ENCODE data around the gene CDC5L. TPM values are rescaled to one million over a fixed set of nuclear protein-coding genes. Genes with fewer than 3 reads are reported as not detected.

Gene CDC5L
- total and polyA plus RNA-seq, 2 experiments from 2014 or later: 15.9 to 20.4 TPM

DNA sequence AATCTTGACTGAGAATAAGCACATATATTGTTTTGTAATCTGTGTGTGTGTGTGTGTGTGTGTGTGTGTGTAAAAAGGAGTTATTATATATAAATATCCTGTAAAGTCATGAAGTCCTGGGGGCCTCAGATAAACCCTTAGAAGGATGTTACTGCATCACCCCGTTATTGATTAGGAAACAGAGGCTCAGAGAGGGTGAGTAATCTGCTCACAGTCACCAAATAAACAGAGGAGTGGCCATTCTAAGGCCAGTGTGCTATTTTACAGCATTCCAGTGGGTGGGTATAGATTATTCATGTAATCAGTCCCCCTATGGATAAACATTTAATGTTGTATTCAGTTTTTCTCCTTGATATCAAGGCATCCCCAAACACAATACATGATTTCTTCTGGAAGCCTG, 87.1 kb downstream of the CDC5L start:
- in situ Hi-C loops (cut with MboI): loop anchor here (25.0 kb wide), 2 partner anchors 1238 to 1438 kb away; no protein-coding TSS in a partner anchor
- Histone ChIP-seq H3K4me2 (ENCODE audit: unreplicated experiment) (no peak overlapping the region), H3K27ac (no peak overlapping the region), H3K9ac (no peak overlapping the region), H3K79me2 (ENCODE audit: insufficient read depth) (no peaks in the 10 kb centered on the region), H3K36me3 (ENCODE audit: low read depth) (no peaks in the 10 kb centered on the region), H2AFZ (no peak overlapping the region), H3K4me3 (no peak overlapping the region), H3F3A (ENCODE audit: insufficient read depth) (no peaks in the 10 kb centered on the region), H3K9me3 (ENCODE audit: low read depth) (no peaks in the 10 kb centered on the region), H4K20me1 (ENCODE audit: insufficient read depth) (no peaks in the 10 kb centered on the region), H3K9me2 (ENCODE audit: insufficient read depth) (no peaks in the 10 kb centered on the region), H3K4me1 (ENCODE audit: insufficient read depth) (no peaks in the 10 kb centered on the region), H3K27me3 (replicated peaks; ENCODE audit: insufficient read depth) (no peaks in the 10 kb centered on the region)
- WGBS, 2 experiments (ENCODE audit: low coverage in 1 of 2, low lambda C conversion rate in 2 of 2, missing lambda C conversion rate in 2 of 2): 18 to 29% methylated on average over 1 of the region's 1 CpG
- peak; percentile 24 for DNase-seq
- TF ChIP-seq EZH2 (IDR thresholded peaks at IDR 0.05; ENCODE audit: insufficient read depth, poor library complexity, severe bottlenecking) (no peak), EZH2phosphoT487 (IDR thresholded peaks at IDR 0.05; ENCODE audit: insufficient read depth, low read depth) (no peak)

DNA sequence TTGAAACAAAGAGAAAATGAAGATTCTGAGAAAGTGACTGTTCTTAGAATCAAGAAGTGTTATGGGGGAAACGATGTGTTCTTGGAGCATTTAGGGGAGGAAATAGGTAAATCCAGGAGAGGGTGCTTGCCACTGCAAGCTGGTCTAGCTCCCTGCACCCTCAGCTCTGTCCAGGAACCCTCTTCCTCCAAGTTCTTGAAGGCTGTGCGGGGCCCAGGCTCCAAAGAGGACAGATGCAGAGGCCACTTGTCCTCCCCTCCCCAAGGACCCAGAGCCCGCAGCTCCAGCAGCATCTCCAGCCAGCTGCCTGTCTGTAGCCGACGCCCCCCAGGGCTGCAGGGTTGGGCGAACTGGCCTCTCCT, 87.9 kb downstream of the CDC5L start:
- Histone ChIP-seq H3K4me2 (ENCODE audit: unreplicated experiment) (no peak overlapping the region), H3F3A (ENCODE audit: insufficient read depth) (no peaks in the 10 kb centered on the region), H3K4me1 (ENCODE audit: insufficient read depth) (no peaks in the 10 kb centered on the region), H3K27me3 (replicated peaks; ENCODE audit: insufficient read depth) (no peaks in the 10 kb centered on the region), H4K20me1 (ENCODE audit: insufficient read depth) (no peaks in the 10 kb centered on the region), H3K9ac (no peak overlapping the region), H3K9me3 (ENCODE audit: low read depth) (no peaks in the 10 kb centered on the region), H3K9me2 (ENCODE audit: insufficient read depth) (no peaks in the 10 kb centered on the region), H2AFZ (peak overlapping the region; percentile 66; the same call in 1 of the 2 replicates), H3K27ac (no peak overlapping the region), H3K4me3 (no peak overlapping the region), H3K36me3 (ENCODE audit: low read depth) (no peaks in the 10 kb centered on the region), H3K79me2 (ENCODE audit: insufficient read depth) (no peaks in the 10 kb centered on the region)
- in situ Hi-C loops (cut with MboI): loop anchor here (25.0 kb wide), 2 partner anchors 1237 to 1437 kb away; no protein-coding TSS in a partner anchor
- no peak for DNase-seq
- TF ChIP-seq EZH2 (IDR thresholded peaks at IDR 0.05; ENCODE audit: insufficient read depth, poor library complexity, severe bottlenecking) (no peak), EZH2phosphoT487 (IDR thresholded peaks at IDR 0.05; ENCODE audit: insufficient read depth, low read depth) (no peak)
- whole genome bisulfite sequencing, 2 experiments (ENCODE audit: low coverage in 1 of 2, low lambda C conversion rate in 2 of 2, missing lambda C conversion rate in 2 of 2): 15 to 16% methylated on average over 5 to 6 of the region's 6 CpGs

GRCh38 chr6:44475779-44476434, 88.4 kb downstream of the CDC5L start:
- TF ChIP-seq EZH2phosphoT487 (IDR thresholded peaks at IDR 0.05; ENCODE audit: insufficient read depth, low read depth) (no peak), EZH2 (IDR thresholded peaks at IDR 0.05; ENCODE audit: insufficient read depth, poor library complexity, severe bottlenecking) (no peak)
- Histone ChIP-seq H3K4me1 (ENCODE audit: insufficient read depth) (no peaks in the 10 kb centered on the region), H3K27ac (no peak overlapping the region), H3F3A (ENCODE audit: insufficient read depth) (no peaks in the 10 kb centered on the region), H3K9ac (peak overlapping the region; percentile 52), H2AFZ (peak overlapping the region; percentile 66), H4K20me1 (ENCODE audit: insufficient read depth) (no peaks in the 10 kb centered on the region), H3K4me2 (ENCODE audit: unreplicated experiment) (no peak overlapping the region), H3K27me3 (replicated peaks; ENCODE audit: insufficient read depth) (no peaks in the 10 kb centered on the region), H3K4me3 (no peak overlapping the region), H3K79me2 (ENCODE audit: insufficient read depth) (no peaks in the 10 kb centered on the region), H3K9me2 (ENCODE audit: insufficient read depth) (no peaks in the 10 kb centered on the region), H3K36me3 (ENCODE audit: low read depth) (no peaks in the 10 kb centered on the region), H3K9me3 (ENCODE audit: low read depth) (no peaks in the 10 kb centered on the region)
- peak; percentile 85 for DNase-seq
- in situ Hi-C loops (cut with MboI): loop anchor here (25.0 kb wide), 2 partner anchors 1236 to 1436 kb away; no protein-coding TSS in a partner anchor
- WGBS, 2 experiments (ENCODE audit: low coverage in 1 of 2, low lambda C conversion rate in 2 of 2, missing lambda C conversion rate in 2 of 2): 44 to 62% methylated on average over 17 to 23 of the region's 23 CpGs

- WGBS, 2 experiments (ENCODE audit: low coverage in 1 of 2, low lambda C conversion rate in 2 of 2, missing lambda C conversion rate in 2 of 2): 92 to 95% methylated on average over 10 of the region's 10 CpGs
- no peaks in the 10 kb centered on the region for H3F3A ChIP-seq (ENCODE audit: insufficient read depth)
Observed at GRCh38 chr6:44476849-44477248, 89.3 kb downstream of the CDC5L start.

More at GRCh38 chr6:44476849-44477248, 89.3 kb downstream of the CDC5L start:
- H3K4me2 ChIP-seq (ENCODE audit: unreplicated experiment): no peak overlapping the region
- in situ Hi-C loops (cut with MboI): loop anchor here (25.0 kb wide), 2 partner anchors 1235 to 1435 kb away; no protein-coding TSS in a partner anchor
- no peak overlapping the region for H3K9ac ChIP-seq
- DNase-seq: no peak
- H3K27ac ChIP-seq: no peak overlapping the region
- no peaks in the 10 kb centered on the region for H3K79me2 ChIP-seq (ENCODE audit: insufficient read depth)
- H2AFZ ChIP-seq: no peak overlapping the region
- H3K4me3 ChIP-seq: no peak overlapping the region
- no peaks in the 10 kb centered on the region for H3K36me3 ChIP-seq (ENCODE audit: low read depth)
- H3K4me1 ChIP-seq (ENCODE audit: insufficient read depth): no peaks in the 10 kb centered on the region
- no peaks in the 10 kb centered on the region for H4K20me1 ChIP-seq (ENCODE audit: insufficient read depth)
- no peaks in the 10 kb centered on the region for H3K9me2 ChIP-seq (ENCODE audit: insufficient read depth)
- TF ChIP-seq EZH2phosphoT487 (IDR thresholded peaks at IDR 0.05; ENCODE audit: insufficient read depth, low read depth): no peak
- no peaks in the 10 kb centered on the region for H3K27me3 ChIP-seq (replicated peaks; ENCODE audit: insufficient read depth)
- H3K9me3 ChIP-seq (ENCODE audit: low read depth): no peaks in the 10 kb centered on the region

All from GM23248 (cell line).